Anterior cingulate cortex (tissue), 58 donors: ENCODE results near the gene TMEM175.

Experiments used
- DNase-seq, 58 donors: peaks; one replicate each; lab custom pipeline; 2025; lab: John Stamatoyannopoulos, UW

The TMEM175 gene

DNA sequence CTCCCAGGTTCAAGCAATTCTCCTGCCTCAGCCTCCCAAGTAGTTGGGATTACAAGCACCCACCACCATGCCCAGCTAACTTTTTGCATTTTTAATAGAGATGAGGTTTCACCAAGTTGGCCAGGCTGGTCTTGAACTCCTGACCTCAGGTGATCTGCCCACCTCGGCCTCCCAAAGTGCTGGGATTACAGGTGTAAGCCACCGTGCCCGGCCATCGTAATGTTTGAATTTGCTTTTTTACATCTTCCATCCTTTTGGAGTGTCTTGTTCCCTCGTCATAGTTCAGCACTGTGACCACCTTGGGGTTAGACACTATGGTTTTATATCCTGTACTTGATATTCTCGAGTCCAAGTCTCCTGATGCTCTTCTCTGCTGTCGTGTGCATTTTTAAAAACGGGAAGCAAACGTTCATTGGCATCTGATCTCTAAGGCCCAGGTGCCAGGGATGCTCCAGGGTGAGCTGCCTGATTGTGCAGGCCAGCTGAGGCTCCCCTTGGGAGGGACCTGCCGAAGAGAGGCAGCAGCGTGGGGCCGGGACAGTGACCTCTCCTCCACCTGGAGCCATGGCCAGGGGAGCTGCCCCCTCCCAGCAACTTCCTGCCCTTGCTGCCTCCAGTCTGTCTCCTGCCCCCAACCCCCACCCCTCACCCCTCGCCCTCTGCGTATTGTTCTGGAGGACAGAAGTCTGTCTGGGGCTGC, 24.4 kb downstream of the TMEM175 start:
- no peak for DNase-seq

DNA sequence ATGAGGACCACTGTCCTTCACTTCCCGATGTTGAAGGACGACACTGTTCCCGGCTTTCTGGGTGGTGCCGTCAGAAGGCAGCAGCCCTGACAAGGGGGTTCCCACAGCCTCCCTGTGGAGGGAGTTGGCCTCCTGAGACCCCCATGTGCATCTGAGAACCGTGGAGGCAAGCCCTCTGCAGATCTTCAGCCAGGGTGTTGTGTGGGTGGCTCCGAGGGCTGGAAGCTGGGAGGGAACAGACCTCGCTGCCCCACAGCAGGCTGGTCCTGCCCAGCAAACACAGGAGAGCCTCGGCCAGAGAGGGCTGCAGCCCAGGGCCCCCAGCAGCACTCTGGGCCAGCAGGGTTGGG, 24.9 kb downstream of the TMEM175 start:
- no peak for DNase-seq

DNA sequence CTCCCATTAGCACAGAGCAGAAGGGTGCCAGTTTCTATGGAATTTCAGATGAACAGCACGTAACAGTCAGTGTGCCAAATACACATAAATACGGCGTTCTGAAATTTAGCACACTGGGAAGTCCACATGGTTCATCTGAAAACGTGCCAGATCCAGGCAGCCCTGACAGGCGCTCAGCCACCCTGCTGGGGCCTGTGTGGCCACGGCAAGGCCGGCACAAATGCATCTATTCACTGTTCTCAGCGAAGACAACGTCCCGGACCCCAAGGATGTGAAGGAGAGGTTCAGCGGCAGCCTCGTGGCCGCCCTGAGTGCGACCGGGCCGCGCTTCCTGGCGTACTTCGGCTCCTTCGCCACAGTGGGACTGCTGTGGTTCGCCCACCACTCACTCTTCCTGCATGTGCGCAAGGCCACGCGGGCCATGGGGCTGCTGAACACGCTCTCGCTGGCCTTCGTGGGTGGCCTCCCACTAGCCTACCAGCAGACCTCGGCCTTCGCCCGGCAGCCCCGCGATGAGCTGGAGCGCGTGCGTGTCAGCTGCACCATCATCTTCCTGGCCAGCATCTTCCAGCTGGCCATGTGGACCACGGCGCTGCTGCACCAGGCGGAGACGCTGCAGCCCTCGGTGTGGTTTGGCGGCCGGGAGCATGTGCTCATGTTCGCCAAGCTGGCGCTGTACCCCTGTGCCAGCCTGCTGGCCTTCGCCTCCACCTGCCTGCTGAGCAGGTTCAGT, 25.5 kb downstream of the TMEM175 start:
- DNase-seq: peak in 3 of 58 donors; percentile 18 to 26 (median 24)

DNA sequence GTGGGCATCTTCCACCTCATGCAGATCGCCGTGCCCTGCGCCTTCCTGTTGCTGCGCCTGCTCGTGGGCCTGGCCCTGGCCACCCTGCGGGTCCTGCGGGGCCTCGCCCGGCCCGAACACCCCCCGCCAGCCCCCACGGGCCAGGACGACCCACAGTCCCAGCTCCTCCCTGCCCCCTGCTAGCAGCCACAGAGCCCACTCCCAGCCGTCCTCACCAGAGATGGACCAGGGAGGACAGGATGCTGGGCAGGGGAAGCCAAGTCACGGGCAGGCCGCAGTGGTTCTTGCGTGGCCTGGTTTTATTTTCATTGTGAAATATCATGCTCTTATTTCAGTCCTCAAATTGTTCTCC, 26.0 kb downstream of the TMEM175 start:
- no peak for DNase-seq

DNA sequence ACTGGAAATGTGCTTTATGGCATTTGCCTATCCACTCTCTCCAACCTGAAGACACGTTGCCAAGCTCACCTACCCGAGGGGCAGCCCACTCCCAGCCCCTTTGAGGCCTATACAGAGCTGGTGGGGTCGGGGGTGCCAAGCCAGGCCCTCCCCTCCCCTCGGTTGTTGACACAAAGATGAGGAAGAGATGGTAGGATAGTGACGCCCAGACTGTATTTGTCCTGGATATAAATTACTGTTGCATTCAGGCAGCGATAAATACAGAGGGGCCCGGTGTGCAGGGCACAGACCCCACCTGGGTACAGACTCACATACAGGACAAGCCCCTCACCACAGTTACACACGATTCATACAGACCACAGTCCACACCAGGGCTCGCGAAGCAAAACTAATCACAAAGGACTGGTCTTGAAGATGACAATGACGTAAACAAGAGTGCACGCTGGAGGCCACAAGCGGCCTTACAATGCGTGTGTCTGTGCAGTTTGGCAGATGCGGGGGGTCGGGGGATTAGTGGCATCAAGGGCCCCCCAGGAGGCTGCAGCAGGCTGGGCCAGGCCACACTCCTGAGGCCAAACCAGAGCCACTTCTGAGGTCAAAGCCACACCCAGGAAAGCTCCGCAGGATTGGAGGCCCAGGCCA, 26.6 kb downstream of the TMEM175 start:
- no peak for DNase-seq

DNA sequence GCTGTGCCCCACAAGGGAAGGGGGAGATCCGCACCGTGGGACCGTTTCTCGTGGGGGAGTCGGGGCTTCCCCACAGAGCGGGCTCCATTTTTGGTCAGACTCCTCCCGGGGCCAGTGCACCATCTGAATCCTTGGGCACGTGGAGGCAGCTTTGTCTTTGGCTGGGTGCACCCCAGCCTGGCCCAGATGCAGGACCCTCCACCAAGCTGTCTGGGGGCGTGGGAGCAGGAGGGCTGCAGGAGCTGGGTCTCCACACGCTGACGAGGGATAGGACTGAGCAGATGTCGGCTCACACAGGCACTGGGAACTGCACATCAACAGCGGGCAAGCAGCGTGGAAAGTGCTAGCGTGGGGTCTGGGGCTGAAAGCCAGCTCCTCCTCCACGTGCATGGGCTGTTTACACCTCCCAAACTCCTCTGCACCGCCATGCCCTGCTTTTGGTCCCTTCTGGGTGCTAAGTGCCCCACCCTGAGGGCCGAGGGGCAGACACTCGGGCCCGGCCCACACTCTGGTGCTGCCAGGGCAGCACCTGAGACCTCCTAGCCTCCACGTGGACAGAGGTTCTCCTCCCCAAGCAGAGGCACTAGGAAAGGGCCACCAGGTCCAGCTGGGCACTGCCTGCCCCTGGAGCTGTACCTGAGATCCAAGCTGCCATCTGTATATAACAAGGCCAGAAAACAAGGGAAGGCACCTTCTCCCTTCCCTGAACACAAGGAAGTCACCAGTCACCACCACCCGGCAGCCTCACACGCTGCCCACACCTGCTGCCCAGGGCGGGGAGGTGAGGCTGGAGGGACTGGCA, 27.3 kb downstream of the TMEM175 start:
- DNase-seq: peak in 1 of 58 donors; percentile 28

DNA sequence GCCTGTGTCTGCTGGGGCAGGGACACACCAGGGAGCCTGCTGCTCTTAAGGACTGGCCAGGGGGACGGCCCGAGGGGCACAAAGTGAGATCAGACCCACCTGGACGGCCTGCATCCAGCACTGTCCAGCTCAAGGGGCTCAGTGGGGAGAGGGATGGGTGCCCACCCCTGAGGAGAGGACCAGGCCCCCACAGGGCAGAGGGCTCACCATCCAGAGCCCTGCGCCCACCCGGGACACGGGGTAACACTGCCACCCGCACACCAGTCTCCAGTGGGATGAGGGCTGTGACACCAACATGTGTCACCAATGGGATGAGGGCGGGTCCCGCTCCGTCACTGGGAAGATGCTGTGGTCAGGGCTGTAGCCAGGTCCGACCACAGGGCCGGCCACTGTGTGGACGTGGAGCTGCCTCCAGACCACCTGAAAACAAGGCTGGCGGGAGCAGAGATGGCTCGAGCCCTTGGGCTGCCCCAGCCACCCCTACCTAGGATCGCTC, 27.9 kb downstream of the TMEM175 start:
- DNase-seq: no peak

DNA sequence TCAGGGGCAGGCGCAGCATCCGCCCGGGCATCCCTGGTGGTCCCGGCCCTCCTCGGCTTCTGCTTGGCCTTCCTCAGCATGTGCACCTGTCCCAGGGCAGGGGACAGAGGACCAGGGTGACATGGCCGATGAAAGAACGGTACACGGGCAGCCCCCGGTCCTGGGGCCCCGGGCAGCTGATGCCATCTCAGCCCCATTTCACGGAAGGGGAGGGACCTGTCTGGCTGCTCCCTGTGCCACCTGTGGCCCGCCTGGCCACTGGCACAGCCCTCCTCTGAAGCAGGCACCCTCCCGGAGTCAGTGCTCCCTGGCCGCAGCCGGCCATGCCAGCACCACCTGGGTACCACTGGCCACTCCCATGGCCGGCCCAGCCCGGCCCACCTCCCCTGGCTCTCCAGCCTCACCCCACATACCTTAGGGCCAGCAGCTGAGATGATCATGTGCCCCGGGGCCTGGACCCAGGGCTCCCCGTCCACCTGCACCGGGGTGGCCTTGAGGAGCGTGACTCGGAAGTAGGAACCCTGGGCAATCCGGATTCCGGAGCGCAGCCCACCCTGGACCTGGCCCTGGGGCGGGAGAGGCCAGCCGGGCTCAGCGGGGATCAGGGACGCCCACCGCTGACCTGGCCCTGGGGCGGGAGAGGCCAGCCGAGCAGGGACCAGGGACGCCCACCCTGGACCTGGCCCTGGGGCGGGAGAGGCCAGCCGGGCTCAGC, 28.5 kb downstream of the TMEM175 start:
- DNase-seq: no peak

DNA sequence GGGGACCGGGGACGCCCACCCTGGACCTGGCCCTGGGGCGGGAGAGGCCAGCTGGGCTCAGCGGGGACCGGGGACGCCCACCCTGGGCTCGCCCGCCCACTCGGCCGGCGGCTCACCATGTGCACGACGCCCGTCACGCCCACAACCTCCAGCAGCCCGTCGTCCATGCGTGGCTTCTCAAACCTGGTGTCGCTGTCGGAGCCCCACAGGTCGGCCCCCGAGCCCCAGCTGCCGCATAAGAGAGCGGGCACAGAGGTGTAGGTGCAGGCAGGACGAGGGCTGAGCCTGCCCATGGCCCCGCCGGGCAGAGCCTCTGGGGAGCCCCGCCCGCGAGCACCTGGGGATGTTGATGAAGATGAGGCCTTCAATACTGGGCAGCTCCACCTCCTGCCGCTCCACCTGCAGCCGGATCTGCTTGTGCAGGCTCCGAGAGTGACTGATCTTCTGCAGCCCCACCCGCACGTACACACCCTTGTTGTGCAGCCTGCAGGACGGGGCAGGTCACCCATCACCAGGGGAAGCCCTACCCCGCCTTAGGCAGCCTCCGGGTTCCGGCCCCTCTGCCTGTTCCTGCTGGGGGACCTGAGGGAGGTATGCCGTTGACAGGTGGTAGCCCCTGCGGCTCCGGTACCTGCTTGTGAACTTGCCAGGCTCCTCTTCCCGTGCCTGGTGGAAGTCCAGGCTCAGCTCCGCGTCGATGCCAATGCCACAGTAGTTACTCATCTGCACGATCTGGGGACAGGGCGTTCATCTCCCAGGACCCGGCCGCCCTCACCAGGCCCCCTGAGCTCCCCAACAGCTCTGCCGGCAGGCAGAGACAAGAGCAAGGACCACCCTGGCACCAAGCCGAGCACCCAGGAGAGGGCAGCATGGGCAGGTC, 29.3 kb downstream of the TMEM175 start:
- no peak for DNase-seq

DNA sequence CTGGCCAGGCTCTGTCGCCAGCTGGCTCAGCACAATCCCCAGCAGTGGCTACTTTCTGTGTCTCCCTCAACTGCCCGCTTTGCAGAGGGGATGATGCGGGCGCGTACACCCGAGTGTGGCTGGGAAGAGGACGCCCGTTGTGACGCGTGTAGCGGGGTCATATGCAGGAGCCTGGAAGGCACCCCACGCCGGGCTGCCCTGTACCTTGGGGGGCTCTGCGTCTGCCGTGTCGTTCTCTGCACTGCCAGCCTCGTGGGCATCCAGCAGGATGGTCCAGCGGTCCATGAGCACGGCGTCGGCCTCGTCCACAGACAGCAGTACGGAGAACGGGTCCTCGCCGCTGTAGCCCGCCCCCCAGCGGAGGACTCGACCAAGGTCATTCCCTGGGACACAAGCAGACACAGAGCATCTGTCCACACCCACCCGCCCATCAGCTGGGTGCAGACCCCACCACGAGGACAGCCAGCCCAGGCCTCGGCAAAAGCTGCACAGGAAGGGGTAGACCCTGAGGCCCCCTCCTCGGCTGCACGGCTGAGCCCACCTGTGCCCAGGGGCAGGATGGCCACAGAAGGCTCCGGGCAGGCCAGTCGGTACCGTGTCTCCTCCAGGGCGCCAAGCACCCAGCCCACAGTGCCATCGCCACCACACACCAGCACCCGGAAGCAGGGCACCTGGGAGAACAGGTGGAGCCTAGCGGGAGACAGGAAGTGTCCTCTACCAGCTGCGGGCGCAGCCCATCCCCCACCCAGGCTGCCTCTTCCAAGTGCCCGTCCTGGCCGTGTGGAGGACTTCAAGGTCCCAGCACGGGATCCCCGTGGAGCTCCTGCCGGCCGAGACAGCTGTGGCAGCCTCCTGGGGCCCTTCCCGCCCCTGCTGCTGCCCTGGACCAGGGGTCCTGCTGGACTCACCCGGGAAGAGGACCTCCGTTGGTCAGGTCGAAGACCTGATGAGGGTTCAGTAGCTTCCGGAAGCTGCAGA, 30.3 kb downstream of the TMEM175 start:
- DNase-seq: no peak

DNA sequence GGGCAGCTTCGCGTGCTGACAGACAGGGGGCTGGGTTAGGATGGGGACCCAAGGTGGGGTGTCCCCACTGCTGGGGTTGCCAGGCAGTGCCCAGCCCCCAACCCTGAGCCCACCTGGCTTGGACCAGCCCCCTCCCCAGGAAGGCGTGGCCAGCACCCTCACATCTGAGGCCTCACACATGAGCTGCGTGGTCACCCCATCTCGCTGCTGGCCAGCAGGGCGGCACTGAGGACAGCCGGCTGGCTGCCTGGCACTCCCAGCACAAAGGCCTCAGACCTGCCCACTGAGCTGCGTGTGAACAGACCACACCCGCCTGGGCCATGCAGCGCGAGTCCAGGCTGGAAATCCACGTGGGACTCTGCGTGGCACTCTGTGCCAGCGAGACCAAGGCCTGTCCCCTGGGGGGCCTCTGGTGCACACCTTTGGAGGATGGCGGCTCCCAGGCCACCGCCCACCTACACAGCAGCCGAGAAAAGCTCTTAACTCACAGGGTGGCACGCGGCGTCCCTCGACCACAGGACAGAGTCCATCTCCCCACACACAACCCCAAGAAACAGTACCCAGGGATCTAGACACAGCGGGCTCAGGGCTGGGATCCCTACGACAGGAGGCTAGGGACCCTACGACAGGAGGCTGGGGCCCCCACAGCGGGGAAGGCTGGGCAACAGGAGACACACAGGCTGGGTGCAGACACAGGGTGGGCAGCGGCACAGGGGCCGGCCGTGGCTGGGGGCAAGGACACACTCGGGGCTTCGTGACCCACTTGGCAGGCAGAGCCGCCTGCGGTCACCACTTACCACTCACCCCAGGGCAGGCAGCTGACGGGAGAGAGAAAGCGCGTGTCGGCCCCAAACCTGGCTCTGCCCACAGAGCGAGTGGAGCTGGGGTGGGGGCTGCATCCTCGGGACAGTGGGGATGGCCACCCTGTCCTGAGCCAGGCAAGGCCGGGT, 31.3 kb downstream of the TMEM175 start:
- no peak for DNase-seq

DNA sequence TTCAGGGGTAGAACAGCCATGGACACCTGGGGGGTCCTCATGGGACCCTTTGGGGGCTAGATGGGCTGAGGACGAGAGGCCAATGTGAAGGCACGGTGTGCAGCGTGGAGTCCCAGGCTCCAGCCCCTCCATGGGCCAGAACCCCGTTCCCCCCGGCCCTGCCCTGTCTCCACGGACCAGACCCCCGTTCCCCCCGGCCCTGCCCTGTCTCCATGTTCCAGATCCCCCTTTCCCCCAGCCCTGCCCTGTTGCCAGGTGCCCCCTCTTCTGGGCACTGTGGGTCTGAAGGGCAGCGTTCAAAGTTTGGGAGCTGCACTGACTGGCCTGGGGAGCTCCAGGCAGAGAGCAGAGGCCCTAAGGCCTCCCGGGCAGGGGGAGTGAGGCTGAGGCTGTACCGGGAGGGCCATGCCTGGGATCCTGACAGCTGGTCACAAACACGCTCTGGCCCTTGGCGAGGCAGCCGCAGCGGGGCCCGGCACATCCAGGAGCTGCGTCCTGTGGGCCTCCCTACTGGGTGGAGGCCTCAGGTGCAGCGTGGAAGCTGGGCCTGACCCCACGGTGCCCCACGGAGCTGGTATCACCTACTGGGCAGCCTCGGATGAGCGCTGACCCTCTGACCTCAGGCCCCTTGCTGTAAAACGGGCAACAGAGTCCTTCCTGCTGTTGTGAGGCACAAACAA, 32.2 kb downstream of the TMEM175 start:
- DNase-seq: no peak

DNA sequence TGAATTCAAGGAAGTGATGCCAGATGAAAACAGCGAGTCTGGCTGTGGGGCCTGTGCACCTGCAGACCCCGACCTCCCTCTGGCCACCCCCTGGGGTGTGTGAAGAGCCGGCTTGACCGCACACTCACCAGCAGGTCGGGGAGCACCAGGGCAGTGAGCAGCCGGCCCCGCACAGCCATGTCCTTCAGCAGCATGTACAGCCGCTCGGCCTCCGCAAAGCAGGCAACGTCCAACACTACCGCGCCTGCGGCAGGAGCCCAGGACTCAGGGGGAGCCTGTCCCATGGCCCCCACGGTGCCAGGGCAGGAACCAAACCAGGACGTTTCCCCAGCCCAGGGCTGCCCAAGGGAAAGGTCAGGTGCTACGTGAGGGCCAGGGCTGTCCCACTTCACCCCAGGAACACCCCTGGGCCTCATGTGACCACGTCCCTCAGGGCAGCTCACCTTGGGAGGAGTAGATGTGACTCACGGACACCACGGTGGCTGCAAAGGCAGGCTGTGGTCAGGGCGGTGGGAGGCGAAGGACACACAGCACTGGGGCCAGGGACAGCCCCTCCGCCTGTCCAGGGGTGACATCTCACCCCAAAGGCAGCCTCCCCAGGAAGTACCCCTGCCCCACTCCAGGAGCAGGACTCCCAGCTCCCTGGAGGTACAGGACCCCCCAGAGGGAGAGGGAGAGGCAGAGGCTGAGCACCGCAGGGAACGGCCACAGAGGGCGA, 32.9 kb downstream of the TMEM175 start:
- DNase-seq: no peak

DNA sequence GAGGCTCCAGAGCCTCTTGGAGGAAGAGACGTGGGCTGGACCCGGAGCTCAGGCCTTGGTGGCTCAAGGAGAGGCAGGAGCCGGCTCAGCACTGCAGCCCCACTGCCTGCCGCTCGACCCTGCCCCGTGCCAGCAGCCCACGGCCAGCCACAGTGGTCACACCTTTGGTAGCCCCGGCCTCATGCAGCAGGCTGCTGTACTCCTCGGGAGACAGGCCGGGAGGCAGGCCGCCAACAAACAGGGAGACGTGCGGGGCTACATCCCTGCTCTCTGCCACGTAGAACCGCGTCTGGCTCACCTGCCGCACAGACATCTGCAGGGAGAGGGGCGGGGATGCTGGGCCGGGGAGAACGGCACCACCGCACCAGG, 33.5 kb downstream of the TMEM175 start:
- no peak for DNase-seq

DNA sequence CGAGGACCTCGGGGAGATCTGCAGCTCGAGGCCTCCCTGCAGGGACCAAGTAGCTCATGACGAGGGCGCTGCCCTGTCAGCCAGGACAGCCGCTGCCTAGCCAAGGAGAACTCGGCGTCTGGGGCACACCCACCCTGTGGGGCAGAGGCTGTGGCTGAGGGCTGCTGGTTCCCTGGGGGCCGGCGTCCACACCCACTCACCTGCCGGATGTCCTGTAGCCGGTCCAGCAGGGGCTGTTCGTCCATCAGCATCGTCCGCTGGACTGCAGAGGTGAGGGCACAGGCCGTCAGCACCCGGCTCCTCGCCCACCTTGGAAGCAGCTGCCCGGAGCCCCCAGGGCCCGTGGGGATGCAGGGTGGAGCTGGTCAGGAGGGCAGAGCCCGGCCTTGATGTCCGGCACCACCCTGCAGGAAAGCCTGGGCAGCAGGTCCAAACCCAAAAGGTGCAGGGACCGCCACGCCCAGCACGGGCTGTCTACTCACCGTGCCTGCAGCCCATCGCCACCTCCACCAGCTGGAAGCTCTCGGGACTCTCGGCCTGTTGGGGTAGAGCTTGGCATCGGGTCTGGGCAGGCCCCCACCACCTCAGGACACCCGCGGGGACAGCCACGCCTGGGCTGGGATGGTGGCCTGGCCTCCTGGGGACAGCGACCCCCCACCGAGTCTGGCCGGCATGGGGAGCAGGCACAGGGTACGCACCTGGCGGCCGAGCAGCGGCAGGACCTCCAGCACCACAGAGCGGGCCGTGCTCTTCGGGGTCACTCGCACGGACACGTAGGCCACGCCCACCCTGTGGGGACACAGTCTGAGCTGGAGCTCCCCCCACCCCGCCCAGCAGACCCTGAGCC, 34.2 kb downstream of the TMEM175 start:
- no peak for DNase-seq
